ENCODE results near the gene LOXL1. TPM values are rescaled to one million over a fixed set of nuclear protein-coding genes. Genes with fewer than 3 reads are reported as not detected.

Gene LOXL1
- total RNA-seq, 2 experiments from 2014 or later: 1.6 to 2.8 TPM

GRCh38 chr15:73950479-73950830 is 24.2 kb downstream of the LOXL1 start:
- DNase-seq: no peak
- ATAC-seq: no peak
- intact Hi-C loops (cut with micrococcal nuclease): no loop called here
- Mint-ChIP-seq H3K9me3 (no peaks in the 10 kb centered on the region), H3K27ac (no peak overlapping the region), H3K27me3 (no peaks in the 10 kb centered on the region), H3K4me3 (no peak overlapping the region), H3K4me1 (ENCODE audit: low read depth) (peaks cover 4% of the 10 kb centered on the region), H3K36me3 (ENCODE audit: low read depth) (no peaks in the 10 kb centered on the region)
- no peak for TF ChIP-seq CTCF (IDR thresholded peaks at IDR 0.05)
- POLR2A ChIA-PET: no interaction called here
- CTCF ChIA-PET: interaction anchor here (0.6 to 7.6 kb wide), 24 partner anchors 8 to 372 kb away, joined by 3 to 72 read pairs (median 4); partner anchors contain the start of gene PML

GRCh38 chr15:73950831-73951561 is 24.7 kb downstream of the LOXL1 start:
- TF ChIP-seq CTCF (IDR thresholded peaks at IDR 0.05): peak; percentile 73
- POLR2A ChIA-PET: no interaction called here
- Mint-ChIP-seq H3K9me3 (no peaks in the 10 kb centered on the region), H3K27me3 (no peaks in the 10 kb centered on the region), H3K4me3 (no peak overlapping the region), H3K4me1 (ENCODE audit: low read depth) (peaks cover 4% of the 10 kb centered on the region), H3K36me3 (ENCODE audit: low read depth) (no peaks in the 10 kb centered on the region), H3K27ac (peak overlapping the region; percentile 80)
- DNase-seq (peak; percentile 88), ATAC-seq (peak; percentile 98)
- intact Hi-C loops (cut with micrococcal nuclease): loop anchor here (1.0 kb wide), 1 partner anchor 13 kb away; no protein-coding TSS in a partner anchor
- CTCF ChIA-PET: interaction anchor here (0.6 to 7.6 kb wide), 26 partner anchors 8 to 372 kb away, joined by 3 to 72 read pairs (median 4); partner anchors contain the start of gene PML

- H3K4me1 Mint-ChIP-seq (ENCODE audit: low read depth): peaks cover 4% of the 10 kb centered on the region
- H3K27me3 Mint-ChIP-seq: no peaks in the 10 kb centered on the region
- DNase-seq: no peak
- H3K27ac Mint-ChIP-seq: no peak overlapping the region
- no peak for TF ChIP-seq CTCF (IDR thresholded peaks at IDR 0.05)
- H3K4me3 Mint-ChIP-seq: no peak overlapping the region
- H3K9me3 Mint-ChIP-seq: no peaks in the 10 kb centered on the region
- no peak for ATAC-seq
- ChIA-PET CTCF (interaction anchor here (0.7 to 7.6 kb wide), 25 partner anchors 8 to 371 kb away, joined by 3 to 72 read pairs (median 4); partner anchors contain the start of gene PML), POLR2A (no interaction called here)
- no peaks in the 10 kb centered on the region for H3K36me3 Mint-ChIP-seq (ENCODE audit: low read depth)
- intact Hi-C loops (cut with micrococcal nuclease): loop anchor here (1.0 kb wide), 1 partner anchor 13 kb away; no protein-coding TSS in a partner anchor
Observed at GRCh38 chr15:73951601-73952000, 25.3 kb downstream of the LOXL1 start.

- intact Hi-C loops (cut with micrococcal nuclease): no loop called here
Observed at GRCh38 chr15:73952171-73952912, 26.1 kb downstream of the LOXL1 start.

More at GRCh38 chr15:73952171-73952912, 26.1 kb downstream of the LOXL1 start:
- Mint-ChIP-seq H3K36me3 (ENCODE audit: low read depth) (no peaks in the 10 kb centered on the region), H3K9me3 (no peaks in the 10 kb centered on the region), H3K4me1 (ENCODE audit: low read depth) (peaks cover 8% of the 10 kb centered on the region), H3K27ac (no peak overlapping the region), H3K4me3 (no peak overlapping the region), H3K27me3 (no peaks in the 10 kb centered on the region)
- no peak for ATAC-seq
- ChIA-PET CTCF (interaction anchor here (1.3 to 7.6 kb wide), 7 partner anchors 8 to 91 kb away, joined by 3 to 72 read pairs (median 11); no protein-coding TSS in a partner anchor), POLR2A (no interaction called here)
- TF ChIP-seq CTCF (IDR thresholded peaks at IDR 0.05): no peak
- no peak for DNase-seq
